Dedifferentiated amniotic fluid mesenchymal stem cell (primary cell): Measurements from ENCODE around the gene B4GALT3.

Experiments used
- DNase-seq: peaks from one replicate; pipeline ENCODE4 v3.0.0-alpha.2; 2016; ENCODE audit errors: extremely low spot score

B4GALT3 gene

GRCh38 chr1:161128591-161129420 is 48.5 kb downstream of the B4GALT3 start:
- DNase-seq = no peak

GRCh38 chr1:161127649-161128048 is 49.7 kb downstream of the B4GALT3 start:
- no peak for DNase-seq

- DNase-seq = no peak
Measured at GRCh38 chr1:161122967-161123366, 54.3 kb downstream of the B4GALT3 start.

GRCh38 chr1:161121834-161122233 is 55.5 kb downstream of the B4GALT3 start:
- DNase-seq = no peak
